Fibroblast of villous mesenchyme (primary cell): ENCODE results near the gene PRELP. TPM values are rescaled to one million over a fixed set of nuclear protein-coding genes. Genes with fewer than 3 reads are reported as not detected.

Experiments used
- DNase-seq: peaks from one replicate; pipeline ENCODE4 v3.0.0-alpha.2; 2010; ENCODE audit warnings: low read depth
- H3K4me3 ChIP-seq: 2 replicates; pipeline ENCODE4 v1.5.1; 2011; ENCODE audit warnings: low read depth, mild to moderate bottlenecking, low read length
- total RNA-seq: library from RNA; depleted of rRNA; stranded (reverse); fragments of >200 nt; gene quantifications from 2 replicates; pipeline ENCODE4 v1.2.3, GENCODE V29; 2012
- TF ChIP-seq, protein P1 (sequence below): IDR thresholded peaks from 2 replicates; pipeline ENCODE4 v1.5.1; 2012; ENCODE audit warnings: low read depth, mild to moderate bottlenecking, low read length; ENCODE audit not compliant: insufficient read depth

The PRELP gene
- total RNA-seq, 1 donor = 0.43 TPM

DNA sequence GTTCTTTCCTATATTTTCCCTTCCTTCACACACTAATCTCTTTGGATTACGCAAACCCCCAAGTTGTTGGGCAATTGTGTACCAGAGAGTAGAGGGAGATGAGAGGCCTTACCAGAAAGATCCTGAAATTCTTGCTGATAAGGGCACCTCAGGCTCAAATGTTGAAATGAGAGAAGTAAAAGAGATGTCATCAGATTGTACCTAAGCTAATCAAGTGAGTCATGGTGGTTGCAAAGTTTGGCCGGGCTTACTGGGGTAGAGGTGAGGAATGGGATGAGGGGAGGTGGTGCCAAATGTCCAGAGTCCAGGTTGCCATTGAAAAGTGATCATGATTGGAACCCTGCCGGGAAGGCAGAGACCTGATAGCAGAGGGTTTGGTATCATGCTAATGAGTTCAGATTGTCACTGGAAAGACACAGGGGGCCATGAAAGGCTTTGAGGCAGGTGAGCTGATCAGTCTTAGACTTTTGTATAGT is 61.4 kb downstream of the PRELP start:
- peak; percentile 99 for DNase-seq
- TF ChIP-seq, protein P1, sequence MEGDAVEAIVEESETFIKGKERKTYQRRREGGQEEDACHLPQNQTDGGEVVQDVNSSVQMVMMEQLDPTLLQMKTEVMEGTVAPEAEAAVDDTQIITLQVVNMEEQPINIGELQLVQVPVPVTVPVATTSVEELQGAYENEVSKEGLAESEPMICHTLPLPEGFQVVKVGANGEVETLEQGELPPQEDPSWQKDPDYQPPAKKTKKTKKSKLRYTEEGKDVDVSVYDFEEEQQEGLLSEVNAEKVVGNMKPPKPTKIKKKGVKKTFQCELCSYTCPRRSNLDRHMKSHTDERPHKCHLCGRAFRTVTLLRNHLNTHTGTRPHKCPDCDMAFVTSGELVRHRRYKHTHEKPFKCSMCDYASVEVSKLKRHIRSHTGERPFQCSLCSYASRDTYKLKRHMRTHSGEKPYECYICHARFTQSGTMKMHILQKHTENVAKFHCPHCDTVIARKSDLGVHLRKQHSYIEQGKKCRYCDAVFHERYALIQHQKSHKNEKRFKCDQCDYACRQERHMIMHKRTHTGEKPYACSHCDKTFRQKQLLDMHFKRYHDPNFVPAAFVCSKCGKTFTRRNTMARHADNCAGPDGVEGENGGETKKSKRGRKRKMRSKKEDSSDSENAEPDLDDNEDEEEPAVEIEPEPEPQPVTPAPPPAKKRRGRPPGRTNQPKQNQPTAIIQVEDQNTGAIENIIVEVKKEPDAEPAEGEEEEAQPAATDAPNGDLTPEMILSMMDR = no peak
- no peak overlapping the region for H3K4me3 ChIP-seq

DNA sequence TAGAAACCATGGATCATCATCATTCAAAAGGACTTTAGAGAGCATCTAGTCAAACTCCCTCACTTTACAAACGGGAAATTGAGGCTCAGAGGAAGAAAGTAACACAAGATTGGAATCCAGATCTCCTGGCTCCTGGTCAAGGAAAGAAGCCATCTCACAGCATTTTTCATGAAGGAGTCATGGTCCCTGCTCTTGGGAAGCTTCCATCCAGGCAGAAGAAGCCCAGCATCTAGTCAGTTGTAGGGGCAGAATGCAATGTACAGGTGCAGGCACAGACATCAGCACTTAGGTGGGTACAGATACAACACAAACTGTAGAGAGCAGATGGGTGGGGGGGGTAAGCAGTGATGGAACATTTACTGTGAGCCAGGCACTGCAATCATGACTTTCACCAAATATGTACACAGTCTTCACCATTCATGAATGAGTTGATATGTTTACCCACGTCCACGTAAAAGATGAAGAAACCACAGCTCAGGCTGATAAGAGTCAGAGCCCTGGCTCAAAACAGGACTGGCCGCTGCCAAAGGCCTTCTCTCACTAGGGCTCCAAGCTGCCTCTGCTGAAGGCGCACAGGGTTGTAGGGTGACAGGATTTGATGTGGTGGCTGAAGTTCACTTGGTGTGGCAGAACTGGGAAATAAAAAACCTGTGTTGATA is 62.3 kb downstream of the PRELP start:
- TF ChIP-seq, protein P1 = no peak
- peak; percentile 95 for DNase-seq
- H3K4me3 ChIP-seq = no peak overlapping the region

DNA sequence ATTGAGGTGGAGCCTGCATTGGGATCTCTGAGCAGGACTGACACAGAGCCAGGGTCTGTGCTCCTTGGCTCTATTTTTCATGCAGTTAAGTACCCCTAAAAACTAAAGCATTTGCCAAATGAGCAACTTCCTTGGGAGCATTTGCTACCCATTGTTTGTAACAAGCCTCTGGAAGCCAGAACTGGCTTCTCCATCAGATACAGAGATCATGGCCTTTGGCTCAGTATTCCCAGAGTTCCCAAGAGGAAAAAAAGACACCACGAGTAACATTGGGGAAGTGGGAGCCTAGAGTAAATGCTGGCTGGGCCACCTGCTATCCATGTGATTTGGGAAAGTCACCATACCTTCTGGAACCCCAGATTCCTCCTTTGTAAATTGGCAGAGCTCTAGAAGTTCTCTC is 63.1 kb downstream of the PRELP start:
- TF ChIP-seq, protein P1 = no peak
- H3K4me3 ChIP-seq = no peak overlapping the region
- DNase-seq = no peak

DNA sequence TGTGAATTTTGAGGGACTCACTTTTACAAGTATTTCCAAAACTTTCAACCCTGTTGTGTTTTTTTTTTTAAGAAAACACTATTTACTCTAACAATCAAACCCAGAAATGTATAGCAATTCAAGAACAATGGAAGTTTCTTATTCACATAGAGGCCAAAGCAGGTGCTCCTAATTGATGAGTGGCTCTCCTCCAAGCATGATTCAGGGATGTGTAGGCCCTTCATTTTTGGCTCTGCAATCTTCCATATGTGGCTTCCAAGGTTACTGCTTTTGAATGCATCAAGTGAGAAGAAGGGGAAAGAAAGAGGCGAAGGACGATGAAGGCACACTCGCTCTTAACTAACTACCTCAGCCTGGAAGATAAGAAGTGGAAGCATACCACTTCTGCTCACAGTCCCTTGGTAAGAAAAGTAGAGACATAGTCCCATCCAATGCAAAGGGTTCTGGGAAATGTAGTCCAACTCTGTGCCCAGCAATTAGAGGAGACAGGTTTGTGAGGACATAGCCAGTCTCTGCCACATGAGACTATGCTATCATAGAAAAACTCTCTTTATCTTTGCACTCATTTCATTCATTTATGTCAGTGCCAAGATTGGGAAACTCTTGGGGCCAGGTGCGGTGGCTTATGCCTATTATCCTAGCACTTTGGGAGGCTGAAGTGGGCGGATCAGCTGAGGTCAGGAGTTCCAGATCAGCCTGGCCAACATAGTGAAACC is 64.4 kb downstream of the PRELP start:
- TF ChIP-seq, protein P1 = no peak
- DNase-seq = no peak
- H3K4me3 ChIP-seq = no peak overlapping the region

Other genes with a start within 250 kb of the PRELP start
- gene CHIT1, start 246.1 kb upstream of the PRELP start, total RNA-seq = under 0.01 TPM in 1 of 2 replicates, not detected in the other
- 6.4 and 13.8 TPM in 2 replicates for gene BTG2, start 170.3 kb upstream of the PRELP start, total RNA-seq
- gene FMOD, start 124.7 kb upstream of the PRELP start, total RNA-seq = 0.64 and 0.86 TPM in 2 replicates
- not detected in 2 replicates for gene OPTC, start 18.3 kb downstream of the PRELP start, total RNA-seq
- gene ATP2B4, start 151.0 kb downstream of the PRELP start, total RNA-seq = 135 and 214 TPM in 2 replicates